Activated naive CD4-positive, alpha-beta T cell treated with anti-CD3 and anti-CD28 coated beads for 36 hours (primary cell): Measurements from ENCODE around the gene CPA2. TPM values are rescaled to one million over a fixed set of nuclear protein-coding genes. Genes with fewer than 3 reads are reported as not detected.

Source experiments
- CTCF ChIA-PET: fragments of 350-600 bp; sonication (Branson Sonifier 250); formaldehyde crosslinking; loops from one replicate; lab custom pipeline; 2021; ENCODE audit warnings: antibody characterized with exemption; lab: Charles Lee
- DNase-seq: peaks from one replicate; pipeline ENCODE4 v3.0.0-alpha.2; 2020
- H3K27ac Mint-ChIP-seq: one replicate; pipeline ENCODE4 v1.8.0; 2021; ENCODE audit warnings: mild to moderate bottlenecking, mixed read lengths
- H3K27me3 Mint-ChIP-seq: one replicate; pipeline ENCODE4 v1.8.0; 2021; ENCODE audit warnings: low read depth, mixed read lengths
- H3K36me3 Mint-ChIP-seq: one replicate; pipeline ENCODE4 v1.8.0; 2021; ENCODE audit warnings: low read depth, mixed read lengths
- H3K4me1 Mint-ChIP-seq: one replicate; pipeline ENCODE4 v1.8.0; 2021; ENCODE audit warnings: low read depth, mixed read lengths
- H3K4me3 Mint-ChIP-seq: one replicate; pipeline ENCODE4 v1.8.0; 2021; ENCODE audit warnings: mild to moderate bottlenecking, moderate library complexity, mixed read lengths
- H3K9me3 Mint-ChIP-seq: one replicate; pipeline ENCODE4 v1.8.0; 2021; ENCODE audit warnings: mixed read lengths
- intact Hi-C: fragments of 100-400 bp; cut with micrococcal nuclease; formaldehyde crosslinking; loops from one replicate; pipeline ENCODE4 v1.15.1; 2023
- total RNA-seq, 2 experiments: library from RNA; stranded (reverse); gene quantifications; one replicate each; pipeline ENCODE4 v1.2.3, GENCODE V29; 2021

CPA2 gene
- total RNA-seq, 2 experiments from 2014 or later, result not detected

DNA sequence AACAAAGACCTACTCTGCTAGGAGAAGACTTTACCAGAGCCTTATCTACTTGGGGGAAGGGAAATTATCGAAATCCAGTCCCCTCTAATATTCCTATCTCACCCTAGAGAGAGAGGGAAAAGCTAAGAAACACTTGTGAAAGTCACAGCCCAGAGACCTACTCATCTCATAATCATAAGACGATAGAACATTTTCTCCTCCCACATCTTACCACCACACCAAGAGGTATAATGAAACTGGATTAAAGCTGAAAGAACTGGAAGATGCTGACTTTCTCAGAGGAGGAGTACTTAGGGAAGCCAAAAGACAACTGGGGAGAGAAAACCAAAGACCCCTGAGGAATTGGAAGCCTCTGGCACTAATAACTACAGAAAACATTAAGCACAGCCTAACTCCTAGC lies 67.2 kb downstream of the CPA2 start:
- Mint-ChIP-seq H3K27ac (no peak overlapping the region), H3K36me3 (no peaks in the 10 kb centered on the region), H3K9me3 (no peaks in the 10 kb centered on the region), H3K27me3 (no peaks in the 10 kb centered on the region), H3K4me3 (no peak overlapping the region), H3K4me1 (peaks cover 3% of the 10 kb centered on the region)
- intact Hi-C loops, result no loop called here
- no peak for DNase-seq
- CTCF ChIA-PET, result interaction anchor here (1.1 kb wide), 1 partner anchor 424 kb away, joined by 3 read pairs; no protein-coding TSS in a partner anchor

DNA sequence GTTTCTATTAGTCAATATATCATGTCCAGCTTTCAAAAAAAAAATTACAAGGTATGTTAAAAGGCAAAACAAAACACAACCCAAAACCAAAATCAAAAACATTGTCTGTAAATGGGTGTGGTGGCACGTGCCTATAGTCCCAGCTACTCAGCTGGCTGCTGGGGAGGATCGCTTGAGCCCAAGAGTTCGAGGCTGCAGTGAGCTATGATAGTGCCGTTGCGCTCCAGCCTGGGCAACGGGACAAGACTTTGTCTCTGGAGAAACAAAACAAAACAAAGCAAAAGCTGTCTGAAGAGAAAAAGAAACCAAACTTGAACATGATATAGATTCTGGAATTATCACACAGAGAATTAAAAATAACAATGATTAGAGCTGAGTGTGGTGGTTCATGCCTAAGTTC lies 67.6 kb downstream of the CPA2 start:
- no peaks in the 10 kb centered on the region for H3K27me3 Mint-ChIP-seq
- H3K27ac Mint-ChIP-seq, result no peak overlapping the region
- peaks cover 3% of the 10 kb centered on the region for H3K4me1 Mint-ChIP-seq
- no peak for DNase-seq
- H3K36me3 Mint-ChIP-seq, result no peaks in the 10 kb centered on the region
- CTCF ChIA-PET, result interaction anchor here (0.7 to 1.1 kb wide), 2 partner anchors 13 to 424 kb away, joined by 3 to 5 read pairs; no protein-coding TSS in a partner anchor
- H3K9me3 Mint-ChIP-seq, result no peaks in the 10 kb centered on the region
- intact Hi-C loops, result no loop called here
- H3K4me3 Mint-ChIP-seq, result no peak overlapping the region

DNA sequence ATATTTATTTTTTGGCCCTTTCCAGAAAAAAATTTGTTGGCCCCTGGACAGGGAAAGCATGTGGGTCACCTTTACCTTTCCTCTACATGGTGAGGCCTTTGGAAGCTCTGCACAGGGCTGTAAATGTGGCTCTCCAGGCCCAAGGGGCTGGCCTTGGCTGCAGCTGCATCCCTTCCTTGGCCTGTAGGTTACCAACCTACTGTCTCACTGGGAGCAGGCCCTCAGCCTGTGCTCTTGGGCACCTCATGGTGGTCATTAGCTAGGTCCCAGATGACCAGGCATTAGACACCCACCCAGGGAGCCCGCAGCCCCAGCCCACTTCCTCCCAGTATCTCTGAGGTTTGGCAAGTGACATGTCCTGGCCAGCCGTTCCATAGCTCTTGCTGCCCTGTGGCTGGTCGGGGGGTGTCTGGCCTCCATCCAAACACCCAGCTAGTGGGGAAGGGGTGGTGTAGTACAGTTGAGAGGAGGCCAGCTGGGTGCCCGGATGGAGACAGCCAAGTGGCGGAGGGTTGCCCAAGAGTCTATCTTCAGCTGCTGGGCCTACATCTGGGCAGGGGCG lies 70.8 kb downstream of the CPA2 start:
- CTCF ChIA-PET, result no interaction called here
- intact Hi-C loops, result no loop called here
- DNase-seq, result no peak
- Mint-ChIP-seq H3K36me3 (no peaks in the 10 kb centered on the region), H3K27ac (no peak overlapping the region), H3K9me3 (no peaks in the 10 kb centered on the region), H3K4me3 (no peak overlapping the region), H3K4me1 (peaks cover 3% of the 10 kb centered on the region), H3K27me3 (no peaks in the 10 kb centered on the region)

DNA sequence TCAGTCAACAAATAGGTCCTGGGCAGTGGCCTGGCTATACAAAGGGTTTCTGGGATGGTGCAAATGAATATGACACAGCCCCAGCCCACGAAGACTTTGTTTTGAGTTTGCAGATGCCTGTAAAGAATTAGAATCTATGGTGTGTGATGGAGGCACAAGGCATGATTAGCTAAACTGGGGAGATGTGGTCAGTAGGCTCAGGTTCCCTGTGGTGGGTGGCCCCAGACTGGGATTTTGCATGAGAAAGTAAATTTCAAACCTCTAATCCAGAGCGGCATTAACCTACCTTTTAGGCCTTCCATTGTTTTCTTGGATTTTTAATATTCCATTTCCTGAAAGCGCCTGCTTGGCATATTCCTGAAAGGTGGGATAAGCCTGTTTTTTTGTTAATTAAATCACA lies 71.6 kb downstream of the CPA2 start:
- peaks cover 3% of the 10 kb centered on the region for H3K4me1 Mint-ChIP-seq
- H3K9me3 Mint-ChIP-seq, result no peaks in the 10 kb centered on the region
- no peak for DNase-seq
- H3K4me3 Mint-ChIP-seq, result no peak overlapping the region
- intact Hi-C loops, result no loop called here
- H3K27ac Mint-ChIP-seq, result no peak overlapping the region
- no peaks in the 10 kb centered on the region for H3K27me3 Mint-ChIP-seq
- H3K36me3 Mint-ChIP-seq, result no peaks in the 10 kb centered on the region
- CTCF ChIA-PET, result no interaction called here

Other genes starting within 250 kb of the CPA2 start
- gene ZC3HC1, start 215.5 kb upstream of the CPA2 start, total RNA-seq, result 10 to 100 TPM; 20.1 to 22.3 TPM
- 10 to 100 TPM; 11.6 to 12.9 TPM for gene KLHDC10, start 196.3 kb upstream of the CPA2 start, total RNA-seq
- 10 to 100 TPM; 36.0 to 37.3 TPM for gene TMEM209, start 61.5 kb upstream of the CPA2 start, total RNA-seq
- gene SSMEM1, start 59.0 kb upstream of the CPA2 start, total RNA-seq, result not detected
- not detected for gene CPA4, start 26.3 kb downstream of the CPA2 start, total RNA-seq
- under 1 TPM; 0.74 to 0.88 TPM for gene CPA5, start 78.0 kb downstream of the CPA2 start, total RNA-seq
- gene CPA1, start 113.6 kb downstream of the CPA2 start, total RNA-seq, result not detected
- gene CEP41, start 174.2 kb downstream of the CPA2 start, total RNA-seq, result 10 to 100 TPM; 16.0 to 18.2 TPM
- gene MEST, start 225.2 kb downstream of the CPA2 start, total RNA-seq, result 1 to 10 TPM; 1.4 to 1.6 TPM